ENCODE measurements around the gene SFXN5.

- TF ChIP-seq FOXK2 (IDR thresholded peaks at IDR 0.05) (no peak), BHLHE40 (IDR thresholded peaks at IDR 0.05; ENCODE audit: borderline replicate concordance) (no peak), FOXA1 (IDR thresholded peaks at IDR 0.05) (no peak), L3MBTL2 (conservative IDR thresholded peaks at IDR 0.05) (no peak), FOXM1 (IDR thresholded peaks at IDR 0.05; ENCODE audit: borderline replicate concordance) (no peak), ARNT (IDR thresholded peaks at IDR 0.05) (no peak), TARDBP (IDR thresholded peaks at IDR 0.05) (no peak), HDGF (IDR thresholded peaks at IDR 0.05; ENCODE audit: borderline replicate concordance) (no peak), SP1 (IDR thresholded peaks at IDR 0.05) (no peak), NFRKB (IDR thresholded peaks at IDR 0.05) (no peak), ZNF384 (IDR thresholded peaks at IDR 0.05) (no peak), SUZ12 (IDR thresholded peaks at IDR 0.05) (no peak)
- TF ChIP-seq, protein P1, sequence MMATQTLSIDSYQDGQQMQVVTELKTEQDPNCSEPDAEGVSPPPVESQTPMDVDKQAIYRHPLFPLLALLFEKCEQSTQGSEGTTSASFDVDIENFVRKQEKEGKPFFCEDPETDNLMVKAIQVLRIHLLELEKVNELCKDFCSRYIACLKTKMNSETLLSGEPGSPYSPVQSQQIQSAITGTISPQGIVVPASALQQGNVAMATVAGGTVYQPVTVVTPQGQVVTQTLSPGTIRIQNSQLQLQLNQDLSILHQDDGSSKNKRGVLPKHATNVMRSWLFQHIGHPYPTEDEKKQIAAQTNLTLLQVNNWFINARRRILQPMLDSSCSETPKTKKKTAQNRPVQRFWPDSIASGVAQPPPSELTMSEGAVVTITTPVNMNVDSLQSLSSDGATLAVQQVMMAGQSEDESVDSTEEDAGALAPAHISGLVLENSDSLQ (IDR thresholded peaks at IDR 0.05) = no peak
These were observed 9.7 kb upstream of the SFXN5 start for GRCh38 chr2:73081181-73081671.
